ENCODE data around the gene GLCCI1.

DNA sequence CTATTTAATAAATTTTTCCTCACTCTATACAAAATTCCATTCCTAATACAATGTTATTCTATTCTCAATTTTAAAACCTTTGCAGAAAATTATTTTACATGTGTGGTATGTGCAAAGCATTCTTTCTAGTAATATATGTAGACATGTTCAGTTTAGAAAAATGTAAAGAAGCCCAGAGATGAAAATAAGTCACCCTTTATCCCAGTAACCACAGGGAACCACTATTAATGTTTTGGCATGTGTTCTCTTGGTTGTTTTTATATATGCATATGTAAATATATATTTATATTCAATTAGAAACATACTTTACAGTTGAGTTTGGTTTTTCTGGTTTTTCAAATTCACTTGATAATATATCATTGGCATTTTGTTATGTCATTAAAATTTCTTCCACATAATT, 14.8 kb upstream of the GLCCI1 start:
- TF ChIP-seq, protein P1, sequence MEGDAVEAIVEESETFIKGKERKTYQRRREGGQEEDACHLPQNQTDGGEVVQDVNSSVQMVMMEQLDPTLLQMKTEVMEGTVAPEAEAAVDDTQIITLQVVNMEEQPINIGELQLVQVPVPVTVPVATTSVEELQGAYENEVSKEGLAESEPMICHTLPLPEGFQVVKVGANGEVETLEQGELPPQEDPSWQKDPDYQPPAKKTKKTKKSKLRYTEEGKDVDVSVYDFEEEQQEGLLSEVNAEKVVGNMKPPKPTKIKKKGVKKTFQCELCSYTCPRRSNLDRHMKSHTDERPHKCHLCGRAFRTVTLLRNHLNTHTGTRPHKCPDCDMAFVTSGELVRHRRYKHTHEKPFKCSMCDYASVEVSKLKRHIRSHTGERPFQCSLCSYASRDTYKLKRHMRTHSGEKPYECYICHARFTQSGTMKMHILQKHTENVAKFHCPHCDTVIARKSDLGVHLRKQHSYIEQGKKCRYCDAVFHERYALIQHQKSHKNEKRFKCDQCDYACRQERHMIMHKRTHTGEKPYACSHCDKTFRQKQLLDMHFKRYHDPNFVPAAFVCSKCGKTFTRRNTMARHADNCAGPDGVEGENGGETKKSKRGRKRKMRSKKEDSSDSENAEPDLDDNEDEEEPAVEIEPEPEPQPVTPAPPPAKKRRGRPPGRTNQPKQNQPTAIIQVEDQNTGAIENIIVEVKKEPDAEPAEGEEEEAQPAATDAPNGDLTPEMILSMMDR (IDR thresholded peaks at IDR 0.05) = no peak
- no peak for TF ChIP-seq EP300 (IDR thresholded peaks at IDR 0.05; ENCODE audit: low read depth)

All from transverse colon (tissue), 3 donors.